Uterus (tissue), 4 donors: ENCODE results near the gene CHID1. TPM values are rescaled to one million over a fixed set of nuclear protein-coding genes. Genes with fewer than 3 reads are reported as not detected.

Source experiments
- DNase-seq, 2 donors: peaks; one replicate each; pipeline ENCODE4 v3.0.0-alpha.2; 2019 to 2020
- H3K27ac ChIP-seq, 2 donors: fragments of 200-600 bp; sonication (generic); 1 replicate in 1 of 2; 2 replicates in 1 of 2; pipeline ENCODE4 v1.5.1; 2016 to 2018
- H3K27me3 ChIP-seq, 2 donors: fragments of 200-600 bp; sonication (generic); one replicate each; pipeline ENCODE4 v1.5.1; 2018 to 2019; ENCODE audit warnings: control low read depth in 1 of 2
- H3K36me3 ChIP-seq, 2 donors: fragments of 200-600 bp; sonication (generic); one replicate each; pipeline ENCODE4 v1.5.1; 2019; ENCODE audit warnings: control low read depth in 1 of 2
- H3K4me1 ChIP-seq, 2 donors: fragments of 200-600 bp; sonication (generic); one replicate each; pipeline ENCODE4 v1.5.1; 2018 to 2019; ENCODE audit warnings: control low read depth in 1 of 2
- H3K4me3 ChIP-seq, 2 donors: fragments of 200-600 bp; sonication (generic); 1 replicate in 1 of 2; 2 replicates in 1 of 2; pipeline ENCODE4 v1.5.1; 2018 to 2019; ENCODE audit warnings: mild to moderate bottlenecking in 1 of 2
- H3K9me3 ChIP-seq, 2 donors: fragments of 200-600 bp; sonication (generic); one replicate each; pipeline ENCODE4 v1.5.1; 2019; ENCODE audit warnings: control low read depth in 1 of 2
- CTCF ChIP-seq, 4 experiments: fragments of 200-600 bp in 2 of 4; fragments of 450-650 bp in 2 of 4; sonication (generic) in 2 of 4; IDR thresholded peaks; one replicate each; pipeline ENCODE4 v1.5.1; 2016 to 2019; ENCODE audit warnings: antibody characterized with exemption in 4 of 4, mild to moderate bottlenecking in 2 of 4, moderate library complexity in 1 of 4
- POLR2A ChIP-seq, 2 donors: fragments of 450-650 bp; IDR thresholded peaks; one replicate each; pipeline ENCODE4 v1.6.1; 2016; ENCODE audit warnings: antibody characterized with exemption in 2 of 2, mild to moderate bottlenecking in 1 of 2, moderate library complexity in 1 of 2
- intact Hi-C: fragments of 100-400 bp; cut with DNase I; formaldehyde crosslinking; loops from one replicate; pipeline ENCODE4 v1.15.1; 2023; ENCODE audit warnings: low total_unique reads
- total RNA-seq, 4 donors: library from RNA; depleted of rRNA in 3 of 4; stranded (reverse); fragments of >200 nt in 3 of 4; gene quantifications; one replicate each; pipeline versions ENCODE4 v1.1.0 to v1.2.4, GENCODE V29; 2014 to 2023
- donor health status: DM: yes; HTN: yes; CAD: no.

Gene CHID1
- total RNA-seq, 4 donors from 2014 or later: 20.3 to 57.9 (median 48.4) TPM

- no peaks in the 10 kb centered on the region for H3K27me3 ChIP-seq
- H3K36me3 ChIP-seq: no peaks in the 10 kb centered on the region
- H3K4me1 ChIP-seq: no peaks in the 10 kb centered on the region
- H3K4me3 ChIP-seq: no peak overlapping the region
- DNase-seq: no peak
- no peak for TF ChIP-seq POLR2A (IDR thresholded peaks at IDR 0.05)
- TF ChIP-seq CTCF (IDR thresholded peaks at IDR 0.05): no peak
- intact Hi-C loops: no loop called here
- no peak overlapping the region for H3K27ac ChIP-seq
- H3K9me3 ChIP-seq: no peaks in the 10 kb centered on the region
These were observed 40.2 kb downstream of the CHID1 start for GRCh38 chr11:870418-870817.

GRCh38 chr11:870127-870413 lies 40.5 kb downstream of the CHID1 start:
- TF ChIP-seq CTCF (IDR thresholded peaks at IDR 0.05) (no peak), POLR2A (IDR thresholded peaks at IDR 0.05) (no peak)
- H3K27me3 ChIP-seq: no peaks in the 10 kb centered on the region
- no peak overlapping the region for H3K4me3 ChIP-seq
- H3K27ac ChIP-seq: no peak overlapping the region
- intact Hi-C loops: no loop called here
- no peaks in the 10 kb centered on the region for H3K9me3 ChIP-seq
- DNase-seq: no peak
- H3K4me1 ChIP-seq: no peaks in the 10 kb centered on the region
- H3K36me3 ChIP-seq: no peaks in the 10 kb centered on the region

- Histone ChIP-seq H3K27me3 (no peaks in the 10 kb centered on the region), H3K36me3 (no peaks in the 10 kb centered on the region), H3K4me3 (no peak overlapping the region), H3K4me1 (no peaks in the 10 kb centered on the region), H3K27ac (no peak overlapping the region), H3K9me3 (no peaks in the 10 kb centered on the region)
- intact Hi-C loops: no loop called here
- no peak for DNase-seq
- TF ChIP-seq CTCF (IDR thresholded peaks at IDR 0.05) (no peak), POLR2A (IDR thresholded peaks at IDR 0.05) (no peak)
These were observed 41.0 kb downstream of the CHID1 start for GRCh38 chr11:869399-870126.

- intact Hi-C loops: no loop called here
- Histone ChIP-seq H3K4me1 (no peaks in the 10 kb centered on the region), H3K27me3 (no peaks in the 10 kb centered on the region), H3K27ac (no peak overlapping the region), H3K36me3 (no peaks in the 10 kb centered on the region), H3K4me3 (no peak overlapping the region), H3K9me3 (no peaks in the 10 kb centered on the region)
- TF ChIP-seq CTCF (IDR thresholded peaks at IDR 0.05): no peak
- TF ChIP-seq POLR2A (IDR thresholded peaks at IDR 0.05): no peak
- no peak for DNase-seq
These were observed 41.8 kb downstream of the CHID1 start for GRCh38 chr11:868802-869201.

- intact Hi-C loops: no loop called here
- Histone ChIP-seq H3K36me3 (no peaks in the 10 kb centered on the region), H3K4me1 (no peaks in the 10 kb centered on the region)
These were observed 42.2 kb downstream of the CHID1 start for GRCh38 chr11:868394-868793.

More at GRCh38 chr11:868394-868793, 42.2 kb downstream of the CHID1 start:
- TF ChIP-seq POLR2A (IDR thresholded peaks at IDR 0.05): no peak
- TF ChIP-seq CTCF (IDR thresholded peaks at IDR 0.05): no peak
- no peaks in the 10 kb centered on the region for H3K9me3 ChIP-seq
- no peak overlapping the region for H3K4me3 ChIP-seq
- no peak overlapping the region for H3K27ac ChIP-seq
- no peak for DNase-seq
- no peaks in the 10 kb centered on the region for H3K27me3 ChIP-seq
